IMR-90 (cell line): ENCODE data around the gene C1QTNF1. TPM values are rescaled to one million over a fixed set of nuclear protein-coding genes. Genes with fewer than 3 reads are reported as not detected.
A peak's percentile ranks its signal among the peaks of the same experiment; 100 is the strongest.

Experiments used
- ATAC-seq: fragments of 200-7000 bp; cut with Tn5 transposase; 2 replicates; pipeline ENCODE4 v1.9.1; 2020; ENCODE audit warnings: low read depth, mild to moderate bottlenecking, moderate library complexity
- BruUV-seq: library from RNA; stranded (reverse); fragments of 400-500 nt; replicated peaks from 2 replicates; lab custom pipeline; 2021; lab: Mats Ljungman, UMichigan
- CTCF ChIA-PET: fragments of 300-600 bp; formaldehyde crosslinking; extraction: SDS; loops from one replicate; lab custom pipeline; 2021; ENCODE audit warnings: antibody characterized with exemption; lab: Yijun Ruan, JAX
- POLR2A ChIA-PET: fragments of 300-600 bp; sonication (Branson Sonifier 250); formaldehyde crosslinking; loops from one replicate; lab custom pipeline; 2022; ENCODE audit warnings: antibody characterized with exemption; ENCODE audit not compliant: unreplicated experiment; lab: Charles Lee
- DNase-seq: peaks from one replicate; pipeline ENCODE4 v3.0.0; 2013
- H2AFZ ChIP-seq: replicated peaks from 2 replicates; pipeline ENCODE3; 2013; ENCODE audit warnings: low read length, mild to moderate bottlenecking; ENCODE audit not compliant: poor library complexity
- H2AK5ac ChIP-seq: 2 replicates; pipeline ENCODE4 v1.6.1; 2013; ENCODE audit warnings: low read depth, low read length, inconsistent platforms
- H2AK9ac ChIP-seq: replicated peaks from 2 replicates; pipeline ENCODE3; 2013; ENCODE audit warnings: mild to moderate bottlenecking, low read depth, low read length, moderate library complexity; ENCODE audit not compliant: poor library complexity
- H2BK120ac ChIP-seq: 2 replicates; pipeline ENCODE4 v1.6.1; 2013; ENCODE audit warnings: low read depth, low read length, inconsistent platforms
- H2BK15ac ChIP-seq: 3 replicates; pipeline ENCODE4 v1.6.1; 2013; ENCODE audit warnings: low read depth, low read length, inconsistent platforms
- H2BK20ac ChIP-seq: 2 replicates; pipeline ENCODE4 v1.6.1; 2013; ENCODE audit warnings: low read depth, mild to moderate bottlenecking, inconsistent platforms, low read length, moderate library complexity
- H2BK5ac ChIP-seq: 2 replicates; pipeline ENCODE4 v1.6.1; 2013; ENCODE audit warnings: mild to moderate bottlenecking, low read depth, low read length, inconsistent platforms; ENCODE audit not compliant: poor library complexity, severe bottlenecking
- H3K14ac ChIP-seq: replicated peaks from 2 replicates; pipeline ENCODE4 v1.6.1; 2013; ENCODE audit warnings: low read depth, low read length, inconsistent platforms
- H3K18ac ChIP-seq: 2 replicates; pipeline ENCODE4 v1.6.1; 2013; ENCODE audit warnings: low read depth, low read length, control low read depth
- H3K23ac ChIP-seq: 2 replicates; pipeline ENCODE4 v1.6.1; 2013; ENCODE audit warnings: low read depth, low read length, inconsistent platforms
- H3K27ac ChIP-seq: 2 replicates; pipeline ENCODE4 v1.5.1; 2013; ENCODE audit warnings: mild to moderate bottlenecking, control low read depth, low read length; ENCODE audit not compliant: insufficient read depth
- H3K27me3 ChIP-seq: 2 replicates; pipeline ENCODE4 v1.6.1; 2013; ENCODE audit warnings: low read length; ENCODE audit not compliant: control insufficient read depth, insufficient read depth
- H3K36me3 ChIP-seq: 2 replicates; pipeline ENCODE4 v1.6.1; 2013; ENCODE audit warnings: low read length, mixed read lengths; ENCODE audit not compliant: control insufficient read depth, insufficient read depth
- H3K4ac ChIP-seq: 2 replicates; pipeline ENCODE4 v1.6.1; 2013; ENCODE audit warnings: low read depth, low read length, inconsistent platforms
- H3K4me1 ChIP-seq: 2 replicates; pipeline ENCODE4 v1.6.1; 2013; ENCODE audit warnings: low read length, mixed read lengths; ENCODE audit not compliant: control insufficient read depth, insufficient read depth
- H3K4me2 ChIP-seq: 2 replicates; pipeline ENCODE4 v1.6.1; 2013; ENCODE audit warnings: low read depth, mild to moderate bottlenecking, control low read depth, low read length, moderate library complexity
- H3K4me3 ChIP-seq: 2 replicates; pipeline ENCODE4 v1.5.1; 2013; ENCODE audit warnings: low read depth, mild to moderate bottlenecking, control low read depth, low read length, moderate library complexity; ENCODE audit not compliant: insufficient read depth
- H3K56ac ChIP-seq: 2 replicates; pipeline ENCODE4 v1.6.1; 2013; ENCODE audit warnings: low read length, inconsistent platforms; ENCODE audit not compliant: insufficient read depth; ENCODE audit errors: extremely low read depth
- H3K79me1 ChIP-seq, 2 experiments: 2 replicates each; pipeline ENCODE4 v1.6.1; 2013; ENCODE audit warnings: low read length in 2 of 2, inconsistent platforms in 1 of 2, low read depth in 1 of 2
- H3K9ac ChIP-seq: 2 replicates; pipeline ENCODE4 v1.6.1; 2013; ENCODE audit warnings: low read depth, low read length, control low read depth
- H3K9me1 ChIP-seq: 2 replicates; pipeline ENCODE4 v1.6.1; 2013; ENCODE audit warnings: low read length, inconsistent platforms; ENCODE audit not compliant: insufficient read depth
- H3K9me3 ChIP-seq: 2 replicates; pipeline ENCODE4 v1.6.1; 2013; ENCODE audit warnings: low read length; ENCODE audit not compliant: control insufficient read depth, insufficient read depth
- H4K20me1 ChIP-seq: 2 replicates; pipeline ENCODE4 v1.6.1; 2013; ENCODE audit warnings: low read length, inconsistent platforms; ENCODE audit not compliant: insufficient read depth
- H4K5ac ChIP-seq: 2 replicates; pipeline ENCODE4 v1.6.1; 2013; ENCODE audit warnings: mild to moderate bottlenecking, low read depth, low read length, control low read depth
- H4K8ac ChIP-seq, 2 experiments: 2 replicates each; pipeline ENCODE4 v1.6.1; 2013; ENCODE audit warnings: low read depth in 2 of 2, low read length in 2 of 2, control low read depth in 1 of 2, inconsistent platforms in 1 of 2
- H4K91ac ChIP-seq: 2 replicates; pipeline ENCODE4 v1.6.1; 2013; ENCODE audit warnings: low read depth, low read length, inconsistent platforms; ENCODE audit not compliant: insufficient read depth
- BHLHE40 ChIP-seq: fragments of 150-350 bp; IDR thresholded peaks from 2 replicates; pipeline ENCODE4 v1.6.1; 2016; ENCODE audit warnings: mild to moderate bottlenecking, low read depth, low read length
- CEBPB ChIP-seq: IDR thresholded peaks from 2 replicates; pipeline ENCODE4 v1.6.1; 2012; ENCODE audit warnings: low read depth, low read length, improper control_type of control experiment
- CHD1 ChIP-seq: IDR thresholded peaks from 2 replicates; pipeline ENCODE4 v1.6.1; 2012; ENCODE audit warnings: low read depth, low read length, improper control_type of control experiment
- FOS ChIP-seq: fragments of 150-350 bp; IDR thresholded peaks from 2 replicates; pipeline ENCODE4 v1.6.1; 2016; ENCODE audit warnings: low read depth, low read length
- MAFK ChIP-seq: IDR thresholded peaks from 2 replicates; pipeline ENCODE4 v1.6.1; 2012; ENCODE audit warnings: low read depth, low read length, improper control_type of control experiment
- MAZ ChIP-seq: IDR thresholded peaks from 2 replicates; pipeline ENCODE4 v1.6.1; 2012; ENCODE audit warnings: low read depth, mild to moderate bottlenecking, low read length, improper control_type of control experiment, moderate library complexity, borderline replicate concordance
- MXI1 ChIP-seq: IDR thresholded peaks from 2 replicates; pipeline ENCODE4 v1.6.1; 2012; ENCODE audit warnings: low read depth, mild to moderate bottlenecking, low read length, moderate library complexity, borderline replicate concordance
- NFE2L2 ChIP-seq: fragments of 150-350 bp; IDR thresholded peaks from 2 replicates; pipeline ENCODE4 v1.6.1; 2016; ENCODE audit warnings: low read depth, mild to moderate bottlenecking, low read length
- POLR2A ChIP-seq: IDR thresholded peaks from 2 replicates; pipeline ENCODE4 v1.6.1; 2012; ENCODE audit warnings: mild to moderate bottlenecking, low read depth, low read length
- RAD21 ChIP-seq: IDR thresholded peaks from 2 replicates; pipeline ENCODE4 v1.6.1; 2012; ENCODE audit warnings: low read length, improper control_type of control experiment
- RCOR1 ChIP-seq: IDR thresholded peaks from 2 replicates; pipeline ENCODE4 v1.6.1; 2012; ENCODE audit warnings: mild to moderate bottlenecking, low read length, improper control_type of control experiment; ENCODE audit not compliant: insufficient replicate concordance
- RFX5 ChIP-seq: IDR thresholded peaks from 2 replicates; pipeline ENCODE4 v1.8.0; 2012; ENCODE audit warnings: low read depth, mild to moderate bottlenecking, low read length, moderate library complexity
- WGBS, 2 experiments: methylation state at CpG; one replicate each; pipeline versions ENCODE4 v1.1.5 to v1.1.7; 2013; ENCODE audit warnings: missing lambda C conversion rate in 2 of 2; ENCODE audit not compliant: insufficient read length in 1 of 2; ENCODE audit errors: extremely low coverage in 2 of 2; 5-methylcytosine and 5-hydroxymethylcytosine counted together
- dilution Hi-C: fragments of 300-500 bp; cut with HindIII; formaldehyde crosslinking; loops from one replicate; pipeline ENCODE4 v1.14.3; 2018; ENCODE audit warnings: low sequenced_read_pairs; ENCODE audit not compliant: unreplicated experiment
- in situ Hi-C: fragments of 300-500 bp; cut with MboI; formaldehyde crosslinking; loops from 3 replicates; pipeline ENCODE4 v1.14.3; 2019; ENCODE audit warnings: low sequenced_read_pairs, inconsistent platforms, mixed read lengths
- intact Hi-C: fragments of 100-400 bp; cut with micrococcal nuclease; formaldehyde crosslinking; loops from 2 replicates; pipeline ENCODE4 v1.10.0; 2022
- polyA plus RNA-seq, 3 experiments: library from polyadenylated mRNA; depleted of rRNA; stranded (reverse); fragments of >200 nt; gene quantifications; 2 replicates each; pipeline ENCODE4 v1.2.3, GENCODE V29; 2012; ENCODE audit warnings: low replicate concordance in 1 of 3
- total RNA-seq: library from RNA; depleted of rRNA; stranded (reverse); fragments of >200 nt; gene quantifications from 2 replicates; pipeline ENCODE4 v1.2.3, GENCODE V29; 2012
- TF ChIP-seq, protein P1 (sequence below): conservative IDR thresholded peaks from 2 replicates; pipeline ENCODE4 v1.5.1; 2012; ENCODE audit warnings: mild to moderate bottlenecking, low read depth, low read length, improper control_type of control experiment
- TF ChIP-seq, protein P2 (sequence below): fragments of 150-350 bp; IDR thresholded peaks from 2 replicates; pipeline ENCODE4 v1.6.1; 2016; ENCODE audit warnings: low read depth, mild to moderate bottlenecking, low read length, moderate library complexity, borderline replicate concordance
- TF ChIP-seq, protein P3 (sequence below): fragments of 150-350 bp; IDR thresholded peaks from 2 replicates; pipeline ENCODE4 v1.6.1; 2017; ENCODE audit warnings: mild to moderate bottlenecking, antibody characterized with exemption, low read length, low read depth

C1QTNF1 gene
- total and polyA plus RNA-seq, 2 of the 4 experiments (the other 2 are of a cell fraction): 3.4 to 8.4 TPM

DNA sequence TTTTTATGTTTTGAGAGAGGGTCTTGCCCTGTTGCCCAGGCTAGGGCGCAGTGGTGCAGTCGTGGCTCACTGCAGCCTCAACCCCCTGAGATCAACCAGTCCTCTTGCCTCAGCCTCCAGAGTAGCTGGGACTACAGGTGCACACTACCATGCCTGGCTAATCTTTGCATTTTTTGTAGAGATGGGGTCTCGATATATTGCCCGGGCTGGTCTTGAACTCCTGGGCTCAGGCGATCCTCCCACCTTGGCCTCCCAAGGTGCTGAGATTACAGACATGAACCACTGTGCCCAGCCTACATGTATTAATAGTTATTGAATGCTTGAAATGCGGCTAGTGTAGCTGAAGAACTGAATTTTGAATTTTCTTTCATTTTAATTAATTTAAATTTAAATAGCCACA lies 12.2 kb downstream of the C1QTNF1 start:
- ChIA-PET POLR2A (no interaction called here), CTCF (interaction anchor here (0.6 to 1.2 kb wide), 3 partner anchors 10 to 28 kb away, joined by 3 to 7 read pairs (median 4); no protein-coding TSS in a partner anchor)
- no peak for DNase-seq
- Histone ChIP-seq H4K5ac (peak overlapping the region; percentile 28; the same call in 1 of the 2 replicates), H2AFZ (no peak overlapping the region), H4K8ac (peak overlapping the region in 1 of 2 experiments; percentile 34; a peak in 1 of 4 replicates), H3K27ac (peak overlapping the region; percentile 41), H3K79me1 (peaks cover 0 to 5% of the 10 kb centered on the region in 2 experiments; a peak in 1 of 4 replicates), H3K23ac (no peak overlapping the region), H2AK9ac (no peak overlapping the region), H3K9ac (no peak overlapping the region), H3K9me3 (no peaks in the 10 kb centered on the region), H3K4me3 (no peak overlapping the region), H2BK120ac (peak overlapping the region; percentile 56), H3K18ac (peak overlapping the region; percentile 61), H3K4me2 (no peak overlapping the region), H3K4ac (peak overlapping the region; percentile 74), H3K56ac (no peak overlapping the region), H3K9me1 (peaks cover 21% of the 10 kb centered on the region), H2BK5ac (peak overlapping the region; percentile 52), H2BK15ac (peak overlapping the region; percentile 66; the same call in 1 of the 3 replicates), H3K4me1 (peaks cover 24% of the 10 kb centered on the region), H4K91ac (no peak overlapping the region), H4K20me1 (no peaks in the 10 kb centered on the region), H3K36me3 (no peaks in the 10 kb centered on the region), H3K14ac (peak overlapping the region; percentile 34), H2BK20ac (peak overlapping the region; percentile 35; the same call in 1 of the 2 replicates), H3K27me3 (no peaks in the 10 kb centered on the region), H2AK5ac (peak overlapping the region; percentile 94)
- no peak for TF ChIP-seq RCOR1
- TF ChIP-seq POLR2A: no peak
- TF ChIP-seq RAD21: no peak
- TF ChIP-seq, protein P1, sequence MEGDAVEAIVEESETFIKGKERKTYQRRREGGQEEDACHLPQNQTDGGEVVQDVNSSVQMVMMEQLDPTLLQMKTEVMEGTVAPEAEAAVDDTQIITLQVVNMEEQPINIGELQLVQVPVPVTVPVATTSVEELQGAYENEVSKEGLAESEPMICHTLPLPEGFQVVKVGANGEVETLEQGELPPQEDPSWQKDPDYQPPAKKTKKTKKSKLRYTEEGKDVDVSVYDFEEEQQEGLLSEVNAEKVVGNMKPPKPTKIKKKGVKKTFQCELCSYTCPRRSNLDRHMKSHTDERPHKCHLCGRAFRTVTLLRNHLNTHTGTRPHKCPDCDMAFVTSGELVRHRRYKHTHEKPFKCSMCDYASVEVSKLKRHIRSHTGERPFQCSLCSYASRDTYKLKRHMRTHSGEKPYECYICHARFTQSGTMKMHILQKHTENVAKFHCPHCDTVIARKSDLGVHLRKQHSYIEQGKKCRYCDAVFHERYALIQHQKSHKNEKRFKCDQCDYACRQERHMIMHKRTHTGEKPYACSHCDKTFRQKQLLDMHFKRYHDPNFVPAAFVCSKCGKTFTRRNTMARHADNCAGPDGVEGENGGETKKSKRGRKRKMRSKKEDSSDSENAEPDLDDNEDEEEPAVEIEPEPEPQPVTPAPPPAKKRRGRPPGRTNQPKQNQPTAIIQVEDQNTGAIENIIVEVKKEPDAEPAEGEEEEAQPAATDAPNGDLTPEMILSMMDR: no peak
- TF ChIP-seq, protein P2, sequence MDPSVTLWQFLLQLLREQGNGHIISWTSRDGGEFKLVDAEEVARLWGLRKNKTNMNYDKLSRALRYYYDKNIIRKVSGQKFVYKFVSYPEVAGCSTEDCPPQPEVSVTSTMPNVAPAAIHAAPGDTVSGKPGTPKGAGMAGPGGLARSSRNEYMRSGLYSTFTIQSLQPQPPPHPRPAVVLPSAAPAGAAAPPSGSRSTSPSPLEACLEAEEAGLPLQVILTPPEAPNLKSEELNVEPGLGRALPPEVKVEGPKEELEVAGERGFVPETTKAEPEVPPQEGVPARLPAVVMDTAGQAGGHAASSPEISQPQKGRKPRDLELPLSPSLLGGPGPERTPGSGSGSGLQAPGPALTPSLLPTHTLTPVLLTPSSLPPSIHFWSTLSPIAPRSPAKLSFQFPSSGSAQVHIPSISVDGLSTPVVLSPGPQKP: no peak
- no peak for TF ChIP-seq CEBPB
- no peak for TF ChIP-seq RFX5
- TF ChIP-seq MXI1: no peak
- TF ChIP-seq FOS: no peak
- TF ChIP-seq, protein P3, sequence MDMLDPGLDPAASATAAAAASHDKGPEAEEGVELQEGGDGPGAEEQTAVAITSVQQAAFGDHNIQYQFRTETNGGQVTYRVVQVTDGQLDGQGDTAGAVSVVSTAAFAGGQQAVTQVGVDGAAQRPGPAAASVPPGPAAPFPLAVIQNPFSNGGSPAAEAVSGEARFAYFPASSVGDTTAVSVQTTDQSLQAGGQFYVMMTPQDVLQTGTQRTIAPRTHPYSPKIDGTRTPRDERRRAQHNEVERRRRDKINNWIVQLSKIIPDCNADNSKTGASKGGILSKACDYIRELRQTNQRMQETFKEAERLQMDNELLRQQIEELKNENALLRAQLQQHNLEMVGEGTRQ: no peak
- no peak for TF ChIP-seq NFE2L2
- no peak for TF ChIP-seq MAZ
- TF ChIP-seq MAFK: no peak
- no peak for TF ChIP-seq BHLHE40
- no peak for TF ChIP-seq CHD1
- in situ Hi-C loops (no loop called here), intact Hi-C loops (no loop called here), dilution Hi-C loops (no loop called here)
- no TSS peak for BruUV-seq
- no CpG with 5 or more reads among the region's 6 CpGs for WGBS, 2 experiments
- no peak for ATAC-seq
